ENCODE data around the gene ARMH3.

GRCh38 chr10:101919026-101919770 is 136.8 kb downstream of the ARMH3 start:
- TF ChIP-seq CTCF (conservative IDR thresholded peaks at IDR 0.05) (no peak), EZH2 (IDR thresholded peaks at IDR 0.05; ENCODE audit: low read depth) (no peak)

Data from PC-9 (cell line).